Uterus (tissue), 2 donors: ENCODE results near the gene SPATS2L.

Source experiments
- POLR2A ChIP-seq, 2 donors: fragments of 450-650 bp; IDR thresholded peaks; one replicate each; pipeline ENCODE4 v1.6.1; 2016; ENCODE audit warnings: antibody characterized with exemption in 2 of 2, mild to moderate bottlenecking in 1 of 2, moderate library complexity in 1 of 2
- TF ChIP-seq, protein P1 (sequence below), 4 experiments: fragments of 200-600 bp in 2 of 4; fragments of 450-650 bp in 2 of 4; sonication (generic) in 2 of 4; IDR thresholded peaks; one replicate each; pipeline ENCODE4 v1.5.1; 2016 to 2019; ENCODE audit warnings: antibody characterized with exemption in 4 of 4, mild to moderate bottlenecking in 2 of 4, moderate library complexity in 1 of 4

DNA sequence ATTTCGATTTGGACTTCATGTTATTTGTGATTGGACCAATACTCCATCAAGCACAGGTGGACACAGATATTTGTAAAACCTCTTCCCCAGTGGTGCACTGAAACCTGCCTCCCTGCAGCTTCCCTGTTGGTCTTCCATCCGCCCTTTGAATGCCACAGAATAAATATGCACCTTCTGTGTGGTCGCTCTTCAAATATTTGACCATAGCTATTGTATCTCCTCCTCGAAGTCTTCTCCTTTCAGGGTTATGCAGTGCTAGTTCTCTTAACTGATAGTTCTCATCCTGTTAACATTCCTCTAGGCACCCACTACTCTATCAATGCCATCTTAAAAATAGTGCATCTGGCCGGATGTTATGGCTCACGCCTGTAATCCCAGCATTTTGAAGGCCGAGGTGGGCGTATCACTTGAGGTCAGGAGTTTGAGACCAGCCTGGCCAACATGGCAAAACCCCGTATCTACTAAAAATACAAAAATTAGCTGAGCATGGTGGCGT, 12.5 kb downstream of the SPATS2L start:
- no peak for TF ChIP-seq POLR2A (IDR thresholded peaks at IDR 0.05)
- TF ChIP-seq, protein P1, sequence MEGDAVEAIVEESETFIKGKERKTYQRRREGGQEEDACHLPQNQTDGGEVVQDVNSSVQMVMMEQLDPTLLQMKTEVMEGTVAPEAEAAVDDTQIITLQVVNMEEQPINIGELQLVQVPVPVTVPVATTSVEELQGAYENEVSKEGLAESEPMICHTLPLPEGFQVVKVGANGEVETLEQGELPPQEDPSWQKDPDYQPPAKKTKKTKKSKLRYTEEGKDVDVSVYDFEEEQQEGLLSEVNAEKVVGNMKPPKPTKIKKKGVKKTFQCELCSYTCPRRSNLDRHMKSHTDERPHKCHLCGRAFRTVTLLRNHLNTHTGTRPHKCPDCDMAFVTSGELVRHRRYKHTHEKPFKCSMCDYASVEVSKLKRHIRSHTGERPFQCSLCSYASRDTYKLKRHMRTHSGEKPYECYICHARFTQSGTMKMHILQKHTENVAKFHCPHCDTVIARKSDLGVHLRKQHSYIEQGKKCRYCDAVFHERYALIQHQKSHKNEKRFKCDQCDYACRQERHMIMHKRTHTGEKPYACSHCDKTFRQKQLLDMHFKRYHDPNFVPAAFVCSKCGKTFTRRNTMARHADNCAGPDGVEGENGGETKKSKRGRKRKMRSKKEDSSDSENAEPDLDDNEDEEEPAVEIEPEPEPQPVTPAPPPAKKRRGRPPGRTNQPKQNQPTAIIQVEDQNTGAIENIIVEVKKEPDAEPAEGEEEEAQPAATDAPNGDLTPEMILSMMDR (IDR thresholded peaks at IDR 0.05) = no peak
